Esophagus (tissue), 2 donors: ENCODE data around the gene NAA10. TPM values are rescaled to one million over a fixed set of nuclear protein-coding genes. Genes with fewer than 3 reads are reported as not detected.

Experiments
- H3K27ac ChIP-seq, 2 donors: one replicate each; pipeline ENCODE4 v1.5.1; 2013; ENCODE audit warnings: low read depth in 2 of 2, mild to moderate bottlenecking in 2 of 2, inconsistent platforms in 1 of 2, low read length in 1 of 2, moderate library complexity in 1 of 2
- H3K27me3 ChIP-seq, 2 donors: one replicate each; pipeline ENCODE4 v1.6.1; 2013; ENCODE audit warnings: low read length in 2 of 2, control low read depth in 1 of 2, mild to moderate bottlenecking in 1 of 2; ENCODE audit not compliant: insufficient read depth in 2 of 2, control insufficient read depth in 1 of 2
- H3K36me3 ChIP-seq, 2 donors: one replicate each; pipeline ENCODE4 v1.6.1; 2013; ENCODE audit warnings: low read length in 1 of 2; ENCODE audit not compliant: control insufficient read depth in 2 of 2, insufficient read depth in 2 of 2
- H3K4me1 ChIP-seq, 2 donors: one replicate each; pipeline ENCODE4 v1.6.1; 2013; ENCODE audit warnings: low read length in 1 of 2; ENCODE audit not compliant: control insufficient read depth in 2 of 2, insufficient read depth in 2 of 2
- H3K4me3 ChIP-seq, 2 donors: one replicate each; pipeline ENCODE4 v1.5.1; 2013; ENCODE audit warnings: low read length in 2 of 2, mild to moderate bottlenecking in 2 of 2, low read depth in 1 of 2, moderate library complexity in 1 of 2
- H3K9me3 ChIP-seq, 2 donors: one replicate each; pipeline ENCODE4 v1.6.1; 2013; ENCODE audit warnings: mild to moderate bottlenecking in 2 of 2, low read depth in 1 of 2, low read length in 1 of 2, moderate library complexity in 1 of 2; ENCODE audit not compliant: control insufficient read depth in 2 of 2, insufficient read depth in 1 of 2
- WGBS, 2 donors: extraction: QIAGEN DNeasy Blood & Tissue Kit; methylation state at CpG; one replicate each; pipeline ENCODE4 v1.1.7; 2013; 5-methylcytosine and 5-hydroxymethylcytosine counted together
- polyA plus RNA-seq, 2 donors: library from polyadenylated mRNA; stranded (reverse); fragments of 200-250 nt; gene quantifications; one replicate each; pipeline ENCODE4 v1.2.3, GENCODE V29; 2013
- donor health status: healthy with polysubstance abuse.
- donor health status: Bipolar disorder and iron deficiency.

The NAA10 gene
- polyA plus RNA-seq, 2 donors, result 86.6 to 104 TPM

DNA sequence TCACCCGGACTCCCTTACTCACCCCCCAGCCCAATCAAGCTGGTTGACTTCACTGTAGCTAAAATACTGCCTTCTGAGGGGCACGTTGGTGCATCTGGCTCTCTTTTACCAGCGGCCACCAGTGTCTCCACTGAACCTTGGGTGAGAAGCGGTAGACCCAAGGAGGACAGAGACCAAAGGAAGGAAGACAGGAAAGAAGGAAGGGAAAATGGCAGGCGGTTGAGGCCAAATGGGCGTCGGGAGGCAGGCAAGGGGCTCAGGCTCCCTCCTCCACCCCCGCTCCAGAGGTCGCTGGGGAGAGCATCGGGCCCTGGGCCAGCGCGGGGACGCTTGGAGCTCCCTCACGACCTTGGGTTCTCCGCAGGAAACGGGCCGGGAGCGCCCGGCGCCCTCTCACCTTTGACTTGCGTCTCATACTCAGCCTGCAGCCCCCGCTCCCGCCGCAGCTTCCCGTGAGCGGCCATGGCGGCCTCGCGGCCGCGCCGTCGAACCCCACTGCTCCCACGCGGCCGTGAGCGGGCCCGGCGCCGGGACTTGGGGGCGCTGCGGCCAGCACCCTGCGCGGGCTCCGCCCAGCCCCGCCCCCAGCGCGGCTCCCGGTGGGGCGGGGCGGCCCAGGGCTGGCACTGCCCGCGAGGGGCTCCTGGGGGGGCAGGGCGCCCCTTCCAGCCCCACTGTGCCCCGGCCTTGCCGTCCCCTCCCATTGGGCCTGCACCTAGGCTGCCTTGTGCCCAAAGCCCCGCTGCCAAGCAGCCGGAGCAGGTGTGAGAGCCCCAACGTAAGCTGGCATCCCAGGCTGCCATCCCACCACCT, 8.9 kb downstream of the NAA10 start, which contains the start of gene ARHGAP4:
Gene ARHGAP4, minus strand, starts transcription at position 526 of the 813 bp plus-strand sequence. Its CDS starts 62 bp downstream, at position 464.
- Histone ChIP-seq H3K36me3 (peaks cover 0 to 11% of the 10 kb centered on the region in 2 donors), H3K27ac (peak within 1 kb of the TSS; percentile 99), H3K4me3 (peak within 1 kb of the TSS; percentile 37 to 56), H3K27me3 (no peaks in the 10 kb centered on the region), H3K9me3 (no peaks in the 10 kb centered on the region), H3K4me1 (peaks cover 0 to 13% of the 10 kb centered on the region in 2 donors)
- 26 to 29% methylated on average over 43 to 58 of the region's 59 CpGs for WGBS, 2 donors

DNA sequence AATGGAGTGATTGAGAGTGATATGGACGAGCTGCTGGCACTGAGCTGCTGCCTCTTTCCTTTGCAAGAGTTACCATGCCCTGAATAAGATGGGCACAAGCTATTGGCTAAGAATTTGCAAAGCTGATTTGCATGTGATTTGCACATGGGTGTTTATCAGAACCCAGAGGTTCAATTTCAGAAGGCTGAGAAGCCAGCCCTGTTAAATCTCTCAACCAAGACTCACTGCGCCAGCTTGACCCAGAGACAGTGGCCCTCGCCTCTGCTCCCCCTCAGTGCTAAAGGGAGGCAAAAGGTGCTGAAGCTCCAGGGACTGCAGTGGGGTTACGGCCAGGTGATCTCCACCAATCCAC, 9.5 kb downstream of the NAA10 start:
- Histone ChIP-seq H3K27ac (peak overlapping the region in 1 of 2 donors; percentile 47), H3K4me1 (peaks cover 0 to 13% of the 10 kb centered on the region in 2 donors), H3K9me3 (no peaks in the 10 kb centered on the region), H3K36me3 (peaks cover 0 to 6% of the 10 kb centered on the region in 2 donors), H3K27me3 (no peaks in the 10 kb centered on the region), H3K4me3 (peak overlapping the region in 1 of 2 donors; percentile 37)
- 70 to 75% methylated on average over 4 of the region's 4 CpGs for WGBS, 2 donors

DNA sequence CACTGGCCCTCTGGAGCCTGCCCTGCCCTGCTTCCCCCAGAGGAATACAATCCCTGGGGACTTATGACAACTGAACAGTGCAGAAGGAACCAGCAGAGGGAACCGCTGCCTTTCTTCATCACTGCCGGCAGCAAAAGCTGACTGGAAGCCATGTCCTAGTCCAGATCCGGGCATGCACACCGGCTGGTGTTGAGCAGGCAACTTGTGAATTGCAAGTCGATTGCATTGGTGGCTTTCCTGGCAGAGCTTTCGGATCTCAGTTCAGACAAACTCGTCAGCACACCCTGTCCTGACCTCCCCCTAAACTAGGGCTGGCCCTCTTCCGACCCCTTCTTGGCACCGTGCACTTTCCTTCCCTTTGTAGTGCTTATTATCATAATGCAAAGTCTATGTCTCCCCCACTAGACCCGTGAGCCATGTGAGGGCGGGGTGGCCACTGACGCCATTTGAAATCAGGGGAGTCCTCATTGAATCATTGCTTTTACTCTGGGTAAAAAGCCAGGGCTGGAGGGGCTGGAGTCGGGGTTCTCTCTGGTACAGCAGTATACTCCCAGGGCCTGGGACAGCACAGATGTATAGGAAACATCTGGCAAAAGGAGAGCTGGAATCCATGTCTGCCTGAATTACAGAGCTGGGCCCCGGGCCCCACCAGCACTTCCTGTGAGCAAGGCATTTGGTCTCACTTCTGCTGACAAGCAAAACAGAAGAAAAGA, 10.5 kb downstream of the NAA10 start:
- peak overlapping the region; percentile 19 to 31 for H3K27ac ChIP-seq
- H3K9me3 ChIP-seq, result no peaks in the 10 kb centered on the region
- no peaks in the 10 kb centered on the region for H3K36me3 ChIP-seq
- H3K4me1 ChIP-seq, result peaks cover 0 to 11% of the 10 kb centered on the region in 2 donors
- H3K27me3 ChIP-seq, result peaks cover 0 to 4% of the 10 kb centered on the region in 2 donors
- H3K4me3 ChIP-seq, result no peak overlapping the region
- WGBS, 2 donors, result 27 to 49% methylated on average over 14 of the region's 14 CpGs

GRCh38 chrX:153922932-153923857, 11.6 kb downstream of the NAA10 start:
- Histone ChIP-seq H3K27ac (no peak overlapping the region), H3K36me3 (no peaks in the 10 kb centered on the region), H3K4me3 (no peak overlapping the region), H3K4me1 (peaks cover 0 to 11% of the 10 kb centered on the region in 2 donors), H3K27me3 (peaks cover 0 to 4% of the 10 kb centered on the region in 2 donors), H3K9me3 (no peaks in the 10 kb centered on the region)
- WGBS, 2 donors, result 50 to 58% methylated on average over 23 to 25 of the region's 25 CpGs

DNA sequence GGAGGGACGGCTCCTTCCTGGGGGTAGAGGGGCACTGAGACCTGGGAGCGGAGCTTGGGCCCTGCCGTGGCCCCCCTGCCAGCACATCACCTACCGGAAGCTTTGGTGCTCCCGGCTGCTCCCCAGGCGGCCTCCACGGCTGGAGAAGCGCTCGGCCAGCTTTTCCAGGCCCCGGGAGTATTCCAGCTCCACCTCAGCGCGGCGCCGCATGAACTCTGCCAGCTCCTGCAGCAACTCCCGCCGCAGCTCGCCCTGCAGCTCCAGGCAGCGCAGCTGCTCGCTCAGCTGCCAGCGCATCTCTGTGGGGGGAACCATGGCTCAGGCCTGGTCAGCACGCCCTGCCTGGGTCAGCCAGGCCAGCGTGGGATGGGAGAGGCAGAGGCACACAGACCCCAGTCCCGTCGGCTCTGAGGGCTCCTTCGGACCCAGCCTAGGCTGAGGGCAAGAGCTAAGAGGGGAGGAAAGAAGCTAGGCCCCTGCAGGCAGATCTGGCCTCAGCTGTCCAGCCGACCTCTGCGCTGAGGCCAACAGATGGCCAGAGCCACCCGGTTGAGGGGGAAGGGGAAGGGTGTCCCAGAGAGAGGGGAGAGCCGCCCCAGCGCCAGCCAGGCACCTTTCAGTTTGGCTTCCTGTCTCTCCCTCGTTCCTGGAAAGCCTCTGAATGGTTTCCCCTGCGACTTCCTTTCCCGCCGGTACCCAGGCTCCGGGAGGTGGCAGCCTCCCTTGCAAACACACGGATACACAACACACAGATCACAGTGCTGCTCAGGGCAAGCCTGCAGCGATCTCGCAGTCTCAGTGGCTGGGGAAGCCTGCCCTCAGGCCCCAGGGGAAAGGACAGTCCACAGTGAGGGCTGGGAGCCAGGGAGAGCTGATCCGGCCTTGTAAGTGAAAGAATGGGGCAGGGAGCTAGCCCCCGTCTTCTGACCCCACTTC, 13.1 kb downstream of the NAA10 start:
- H3K27ac ChIP-seq, result no peak overlapping the region
- H3K4me3 ChIP-seq, result peak overlapping the region in 1 of 2 donors; percentile 13
- no peaks in the 10 kb centered on the region for H3K36me3 ChIP-seq
- H3K27me3 ChIP-seq, result peaks cover 0 to 4% of the 10 kb centered on the region in 2 donors
- H3K9me3 ChIP-seq, result no peaks in the 10 kb centered on the region
- WGBS, 2 donors, result 39 to 60% methylated on average over 35 to 40 of the region's 40 CpGs
- peaks cover 0 to 6% of the 10 kb centered on the region in 2 donors for H3K4me1 ChIP-seq

- H3K27me3 ChIP-seq, result peaks cover 0 to 4% of the 10 kb centered on the region in 2 donors
- WGBS, 2 donors, result 59 to 80% methylated on average over 15 to 16 of the region's 16 CpGs
- peaks cover 0 to 3% of the 10 kb centered on the region in 2 donors for H3K4me1 ChIP-seq
- H3K36me3 ChIP-seq, result no peaks in the 10 kb centered on the region
- no peaks in the 10 kb centered on the region for H3K9me3 ChIP-seq
- no peak overlapping the region for H3K4me3 ChIP-seq
- no peak overlapping the region for H3K27ac ChIP-seq
Measured at GRCh38 chrX:153921070-153921469, 13.8 kb downstream of the NAA10 start.

GRCh38 chrX:153920546-153920945, 14.3 kb downstream of the NAA10 start:
- peaks cover 0 to 4% of the 10 kb centered on the region in 2 donors for H3K27me3 ChIP-seq
- H3K27ac ChIP-seq, result no peak overlapping the region
- WGBS, 2 donors, result 86 to 94% methylated on average over 14 of the region's 14 CpGs

GRCh38 chrX:153919281-153919680, 15.6 kb downstream of the NAA10 start:
- H3K9me3 ChIP-seq, result no peaks in the 10 kb centered on the region
- no peak overlapping the region for H3K27ac ChIP-seq
- H3K27me3 ChIP-seq, result peaks cover 0 to 4% of the 10 kb centered on the region in 2 donors
- WGBS, 2 donors, result 89 to 96% methylated on average over 13 of the region's 13 CpGs
- no peaks in the 10 kb centered on the region for H3K36me3 ChIP-seq
- H3K4me1 ChIP-seq, result peaks cover 0 to 3% of the 10 kb centered on the region in 2 donors
- H3K4me3 ChIP-seq, result no peak overlapping the region

More at GRCh38 chrX:153920546-153920945, 14.3 kb downstream of the NAA10 start:
- Histone ChIP-seq H3K9me3 (no peaks in the 10 kb centered on the region), H3K4me1 (peaks cover 0 to 3% of the 10 kb centered on the region in 2 donors), H3K36me3 (no peaks in the 10 kb centered on the region), H3K4me3 (no peak overlapping the region)
